Measurements from ENCODE around the gene MTURN.

The MTURN gene

GRCh38 chr7:30166841-30167235, 32.1 kb downstream of the MTURN start:
- TF ChIP-seq CTCF (conservative IDR thresholded peaks at IDR 0.05; ENCODE audit: low read depth, low read length), result no peak
- no peak for DNase-seq (ENCODE audit: low read depth)

DNA sequence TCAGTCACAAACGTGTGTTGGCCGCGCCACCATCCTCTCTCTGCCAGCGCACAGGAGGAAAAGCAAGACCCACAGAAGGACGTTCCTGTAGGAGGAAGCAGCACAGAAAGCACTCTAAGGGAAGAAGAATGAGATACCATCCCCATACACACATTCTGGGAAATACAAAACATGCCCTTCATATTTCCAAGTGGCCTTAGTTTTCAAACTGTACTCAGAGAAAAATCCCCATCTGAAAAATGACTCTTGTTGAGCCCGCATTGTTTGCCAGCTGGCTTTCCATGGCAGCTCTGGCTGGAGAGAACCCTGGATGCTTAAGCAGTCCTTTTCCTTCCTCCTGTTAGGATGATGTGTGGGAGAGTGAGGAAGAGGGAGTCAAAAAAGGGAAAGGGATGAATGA, 33.1 kb downstream of the MTURN start:
- DNase-seq (ENCODE audit: low read depth), result no peak
- TF ChIP-seq CTCF (conservative IDR thresholded peaks at IDR 0.05; ENCODE audit: low read depth, low read length), result no peak

More at GRCh38 chr7:30166841-30167235, 32.1 kb downstream of the MTURN start:
- H3K4me3 ChIP-seq (ENCODE audit: low read length), result no peak overlapping the region

GRCh38 chr7:30168835-30169573, 34.2 kb downstream of the MTURN start:
- no peak for DNase-seq (ENCODE audit: low read depth)
- no peak for TF ChIP-seq CTCF (conservative IDR thresholded peaks at IDR 0.05; ENCODE audit: low read depth, low read length)
- H3K4me3 ChIP-seq (ENCODE audit: low read length), result no peak overlapping the region

More for the DNA sequence above, 33.1 kb downstream of the MTURN start:
- no peak overlapping the region for H3K4me3 ChIP-seq (ENCODE audit: low read length)

DNA sequence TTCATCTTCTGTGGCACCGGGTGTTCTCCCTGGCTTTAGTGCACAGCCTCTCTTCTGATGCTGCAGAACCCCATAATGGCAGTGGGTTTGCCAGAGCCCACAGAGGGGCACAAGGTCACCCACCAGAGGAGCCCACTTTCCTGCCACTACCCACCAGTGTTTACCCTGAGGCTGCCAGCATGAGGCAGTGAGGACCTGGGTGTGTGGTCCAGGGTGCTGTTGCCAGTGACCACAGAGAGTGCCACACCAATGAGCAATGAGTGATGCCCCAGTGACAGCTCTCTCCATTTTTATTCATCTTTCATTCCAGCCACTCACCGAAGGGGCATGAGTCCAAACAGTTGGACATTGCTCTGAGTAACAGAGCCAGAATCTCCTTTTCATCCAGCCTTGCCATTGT, 34.8 kb downstream of the MTURN start:
- TF ChIP-seq CTCF (conservative IDR thresholded peaks at IDR 0.05; ENCODE audit: low read depth, low read length), result no peak
- H3K4me3 ChIP-seq (ENCODE audit: low read length), result no peak overlapping the region
- no peak for DNase-seq (ENCODE audit: low read depth)

- DNase-seq (ENCODE audit: low read depth), result no peak
- no peak for TF ChIP-seq CTCF (conservative IDR thresholded peaks at IDR 0.05; ENCODE audit: low read depth, low read length)
- no peak overlapping the region for H3K4me3 ChIP-seq (ENCODE audit: low read length)
Observed at GRCh38 chr7:30170476-30171205, 35.9 kb downstream of the MTURN start.

DNA sequence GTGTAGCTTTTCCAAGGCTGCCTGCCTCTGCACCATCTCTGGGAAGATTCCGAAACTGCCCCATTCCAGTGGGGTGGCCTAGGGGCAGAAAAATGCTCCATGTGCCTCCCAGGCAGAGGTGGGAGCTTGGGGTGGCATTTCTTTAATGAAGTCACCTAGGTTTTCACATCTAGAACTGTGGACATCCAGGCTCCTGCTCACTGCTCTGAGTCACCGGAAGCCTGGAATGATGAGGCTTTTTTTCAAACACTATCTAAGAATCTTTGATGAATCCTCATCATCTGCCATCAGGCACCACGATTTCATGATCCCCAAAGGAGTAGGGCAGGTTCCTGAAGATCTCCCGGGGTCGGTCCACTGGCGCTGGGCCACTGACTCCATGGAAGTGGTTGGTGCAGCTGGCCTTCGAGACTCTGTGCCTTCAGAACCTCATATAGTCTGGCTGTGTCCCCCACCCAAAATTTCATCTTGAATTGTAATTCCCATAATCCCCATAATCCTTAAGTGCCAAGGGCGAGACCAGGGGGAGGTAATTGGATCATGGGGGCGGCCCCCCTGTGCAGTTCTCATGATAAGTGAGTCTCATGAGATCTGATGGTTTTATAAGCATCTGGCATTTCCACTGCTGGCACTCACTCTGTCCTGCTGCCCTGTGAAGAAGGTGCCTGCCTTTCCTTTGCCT, 37.1 kb downstream of the MTURN start:
- DNase-seq (ENCODE audit: low read depth), result no peak
- no peak for TF ChIP-seq CTCF (conservative IDR thresholded peaks at IDR 0.05; ENCODE audit: low read depth, low read length)

More for the DNA sequence above, 37.1 kb downstream of the MTURN start:
- H3K4me3 ChIP-seq (ENCODE audit: low read length), result no peak overlapping the region
